ENCODE results near the gene PHACTR1. TPM values are rescaled to one million over a fixed set of nuclear protein-coding genes. Genes with fewer than 3 reads are reported as not detected.
A peak's percentile ranks its signal among the peaks of the same experiment; 100 is the strongest.

The PHACTR1 gene
- total RNA-seq, 4 donors from 2014 or later = 1.2 to 3.2 (median 1.6) TPM; not detected in 1

- H3K27ac ChIP-seq = peak overlapping the region; percentile 67 to 82 (median 74)
- H3K9me3 ChIP-seq = no peaks in the 10 kb centered on the region
- intact Hi-C loops (cut with DNase I; ENCODE audit: low total_unique reads) (no loop called here), in situ Hi-C loops (cut with MboI; ENCODE audit: low pct_ligation_motif_present in 1 of 4, low pct_unique_long_range_greater_than_20kb in 1 of 4, low sequenced_read_pairs in 3 of 4) (no loop called here)
- 14 to 25% methylated on average over 9 of the region's 9 CpGs for WGBS, 2 donors (ENCODE audit: low coverage in 1 of 2)
- peaks cover 0 to 16% (median 5%) of the 10 kb centered on the region in 4 donors for H3K4me1 ChIP-seq
- H3K4me3 ChIP-seq = peak overlapping the region in 3 of 4 donors; percentile 41 to 64 (median 57)
- peaks cover 36% of the 10 kb centered on the region for H3K27me3 ChIP-seq
- TF ChIP-seq POLR2A (IDR thresholded peaks at IDR 0.05) (no peak), EP300 (IDR thresholded peaks at IDR 0.05; ENCODE audit: low read depth) (no peak), POLR2AphosphoS5 (IDR thresholded peaks at IDR 0.05) (no peak)
- TF ChIP-seq, protein P1, sequence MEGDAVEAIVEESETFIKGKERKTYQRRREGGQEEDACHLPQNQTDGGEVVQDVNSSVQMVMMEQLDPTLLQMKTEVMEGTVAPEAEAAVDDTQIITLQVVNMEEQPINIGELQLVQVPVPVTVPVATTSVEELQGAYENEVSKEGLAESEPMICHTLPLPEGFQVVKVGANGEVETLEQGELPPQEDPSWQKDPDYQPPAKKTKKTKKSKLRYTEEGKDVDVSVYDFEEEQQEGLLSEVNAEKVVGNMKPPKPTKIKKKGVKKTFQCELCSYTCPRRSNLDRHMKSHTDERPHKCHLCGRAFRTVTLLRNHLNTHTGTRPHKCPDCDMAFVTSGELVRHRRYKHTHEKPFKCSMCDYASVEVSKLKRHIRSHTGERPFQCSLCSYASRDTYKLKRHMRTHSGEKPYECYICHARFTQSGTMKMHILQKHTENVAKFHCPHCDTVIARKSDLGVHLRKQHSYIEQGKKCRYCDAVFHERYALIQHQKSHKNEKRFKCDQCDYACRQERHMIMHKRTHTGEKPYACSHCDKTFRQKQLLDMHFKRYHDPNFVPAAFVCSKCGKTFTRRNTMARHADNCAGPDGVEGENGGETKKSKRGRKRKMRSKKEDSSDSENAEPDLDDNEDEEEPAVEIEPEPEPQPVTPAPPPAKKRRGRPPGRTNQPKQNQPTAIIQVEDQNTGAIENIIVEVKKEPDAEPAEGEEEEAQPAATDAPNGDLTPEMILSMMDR (IDR thresholded peaks at IDR 0.05) = no peak
- H3K36me3 ChIP-seq = no peaks in the 10 kb centered on the region
- DNase-seq = no peak
Observed at GRCh38 chr6:12958052-12958706, 241.6 kb downstream of the PHACTR1 start.

GRCh38 chr6:12961761-12962160 is 245.2 kb downstream of the PHACTR1 start:
- Histone ChIP-seq H3K27ac (no peak overlapping the region), H3K9me3 (no peaks in the 10 kb centered on the region), H3K4me3 (no peak overlapping the region), H3K4me1 (peaks cover 0 to 14% (median 4%) of the 10 kb centered on the region in 4 donors), H3K27me3 (peaks cover 27% of the 10 kb centered on the region), H3K36me3 (no peaks in the 10 kb centered on the region)
- intact Hi-C loops (cut with DNase I; ENCODE audit: low total_unique reads) (no loop called here), in situ Hi-C loops (cut with MboI; ENCODE audit: low pct_ligation_motif_present in 1 of 4, low pct_unique_long_range_greater_than_20kb in 1 of 4, low sequenced_read_pairs in 3 of 4) (no loop called here)
- WGBS, 2 donors (ENCODE audit: low coverage in 1 of 2) = 72 to 90% methylated on average over 4 of the region's 4 CpGs
- no peak for TF ChIP-seq POLR2AphosphoS5 (IDR thresholded peaks at IDR 0.05)
- DNase-seq = no peak

DNA sequence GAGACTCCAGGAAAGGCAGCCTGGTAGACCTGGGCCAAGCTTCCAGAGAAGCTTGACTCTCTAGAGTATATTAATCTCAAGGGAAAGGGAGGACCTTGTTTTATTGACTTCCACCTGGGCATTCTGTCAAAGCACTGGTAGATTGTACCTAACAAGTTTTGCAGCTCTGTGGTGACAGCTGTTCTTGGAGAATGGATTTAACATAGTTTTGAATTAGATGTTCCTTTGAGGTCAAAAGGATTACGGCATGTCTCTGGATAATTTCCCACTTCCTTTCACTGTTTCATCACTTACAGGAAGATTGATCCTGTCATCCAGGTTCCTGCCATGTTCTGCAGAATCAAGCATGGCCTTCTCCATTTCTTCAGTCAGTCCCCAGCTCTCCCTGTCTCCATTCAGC is 246.0 kb downstream of the PHACTR1 start:
- H3K27ac ChIP-seq = no peak overlapping the region
- WGBS, 2 donors (ENCODE audit: low coverage in 1 of 2) = 25 to 50% methylated on average over 1 of the region's 1 CpG

GRCh38 chr6:12962987-12963386 is 246.4 kb downstream of the PHACTR1 start:
- in situ Hi-C loops (cut with MboI; ENCODE audit: low pct_ligation_motif_present in 1 of 4, low pct_unique_long_range_greater_than_20kb in 1 of 4, low sequenced_read_pairs in 3 of 4) = no loop called here

More for the DNA sequence above, 246.0 kb downstream of the PHACTR1 start:
- peaks cover 20% of the 10 kb centered on the region for H3K27me3 ChIP-seq
- no peak for DNase-seq
- in situ Hi-C loops (cut with MboI; ENCODE audit: low pct_ligation_motif_present in 1 of 4, low pct_unique_long_range_greater_than_20kb in 1 of 4, low sequenced_read_pairs in 3 of 4) = no loop called here
- H3K36me3 ChIP-seq = no peaks in the 10 kb centered on the region
- H3K4me1 ChIP-seq = peaks cover 0 to 8% (median 3%) of the 10 kb centered on the region in 4 donors
- TF ChIP-seq, protein P1 (IDR thresholded peaks at IDR 0.05) = no peak
- TF ChIP-seq POLR2A (IDR thresholded peaks at IDR 0.05) (no peak), EP300 (IDR thresholded peaks at IDR 0.05; ENCODE audit: low read depth) (no peak), POLR2AphosphoS5 (IDR thresholded peaks at IDR 0.05) (no peak)
- no peaks in the 10 kb centered on the region for H3K9me3 ChIP-seq
- intact Hi-C loops (cut with DNase I; ENCODE audit: low total_unique reads) = no loop called here
- H3K4me3 ChIP-seq = no peak overlapping the region

More at GRCh38 chr6:12962987-12963386, 246.4 kb downstream of the PHACTR1 start:
- peaks cover 0 to 4% (median 2%) of the 10 kb centered on the region in 4 donors for H3K4me1 ChIP-seq
- no peaks in the 10 kb centered on the region for H3K9me3 ChIP-seq
- intact Hi-C loops (cut with DNase I; ENCODE audit: low total_unique reads) = no loop called here
- peaks cover 15% of the 10 kb centered on the region for H3K27me3 ChIP-seq
- no peak overlapping the region for H3K4me3 ChIP-seq
- no peaks in the 10 kb centered on the region for H3K36me3 ChIP-seq
- DNase-seq = no peak
- H3K27ac ChIP-seq = peak overlapping the region in 1 of 4 donors; percentile 31
- TF ChIP-seq POLR2A (IDR thresholded peaks at IDR 0.05) (no peak), POLR2AphosphoS5 (IDR thresholded peaks at IDR 0.05) (no peak), EP300 (IDR thresholded peaks at IDR 0.05; ENCODE audit: low read depth) (no peak)
- TF ChIP-seq, protein P1 (IDR thresholded peaks at IDR 0.05) = no peak
- 44 to 49% methylated on average over 5 of the region's 5 CpGs for WGBS, 2 donors (ENCODE audit: low coverage in 1 of 2)
